HG03432 (cell line): ENCODE measurements around the gene NR2F1.

Experiments
- ATAC-seq: cut with Tn5 transposase; IDR thresholded peaks from one replicate; pipeline ENCODE4 v1.9.1; 2021; ENCODE audit warnings: mild to moderate bottlenecking, moderate library complexity; ENCODE audit not compliant: unreplicated experiment

NR2F1 gene

GRCh38 chr5:93577854-93578812 is 4.9 kb upstream of the NR2F1 start:
- ATAC-seq, result no peak

GRCh38 chr5:93578813-93579691 is 4.0 kb upstream of the NR2F1 start:
- no peak for ATAC-seq

- no peak for ATAC-seq
These were observed 3.3 kb upstream of the NR2F1 start for GRCh38 chr5:93579692-93580062.

GRCh38 chr5:93580063-93580926 is 2.7 kb upstream of the NR2F1 start:
- no peak for ATAC-seq

GRCh38 chr5:93580927-93581445 is 2.0 kb upstream of the NR2F1 start, which contains the start of gene NR2F1-AS1:
Gene NR2F1-AS1 (minus strand): TSS chr5:93581219.
- peak; percentile 21 for ATAC-seq

- ATAC-seq, result no peak
These were observed 907 bp upstream of the NR2F1 start for GRCh38 chr5:93582167-93582462.

- no peak for ATAC-seq
These were observed 381 bp downstream of the NR2F1 start for GRCh38 chr5:93583439-93583767.

GRCh38 chr5:93583768-93584595 is 960 bp downstream of the NR2F1 start:
- peak; percentile 44 for ATAC-seq

- no peak for ATAC-seq
These were observed 1.6 kb downstream of the NR2F1 start for GRCh38 chr5:93584596-93585040.

- ATAC-seq, result no peak
These were observed 2.2 kb downstream of the NR2F1 start for GRCh38 chr5:93585041-93585766.

GRCh38 chr5:93585767-93586385 is 2.9 kb downstream of the NR2F1 start:
- no peak for ATAC-seq

GRCh38 chr5:93586736-93587596 is 3.9 kb downstream of the NR2F1 start:
- ATAC-seq, result no peak

GRCh38 chr5:93587597-93588351 is 4.8 kb downstream of the NR2F1 start:
- no peak for ATAC-seq

- no peak for ATAC-seq
These were observed 5.5 kb downstream of the NR2F1 start for GRCh38 chr5:93588352-93589151.

- ATAC-seq, result no peak
These were observed 6.3 kb downstream of the NR2F1 start for GRCh38 chr5:93589152-93589828.

GRCh38 chr5:93589829-93590215 is 6.8 kb downstream of the NR2F1 start:
- ATAC-seq, result no peak
